ENCODE results near the gene MRTFA. TPM values are rescaled to one million over a fixed set of nuclear protein-coding genes. Genes with fewer than 3 reads are reported as not detected.
A peak's percentile ranks its signal among the peaks of the same experiment; 100 is the strongest.

The MRTFA gene
- total and polyA plus RNA-seq, 9 of the 15 experiments (the other 6 are each of a cell fraction or from before 2014, with no cell fraction given), result 0.84 to 21.1 (median 3.7) TPM

DNA sequence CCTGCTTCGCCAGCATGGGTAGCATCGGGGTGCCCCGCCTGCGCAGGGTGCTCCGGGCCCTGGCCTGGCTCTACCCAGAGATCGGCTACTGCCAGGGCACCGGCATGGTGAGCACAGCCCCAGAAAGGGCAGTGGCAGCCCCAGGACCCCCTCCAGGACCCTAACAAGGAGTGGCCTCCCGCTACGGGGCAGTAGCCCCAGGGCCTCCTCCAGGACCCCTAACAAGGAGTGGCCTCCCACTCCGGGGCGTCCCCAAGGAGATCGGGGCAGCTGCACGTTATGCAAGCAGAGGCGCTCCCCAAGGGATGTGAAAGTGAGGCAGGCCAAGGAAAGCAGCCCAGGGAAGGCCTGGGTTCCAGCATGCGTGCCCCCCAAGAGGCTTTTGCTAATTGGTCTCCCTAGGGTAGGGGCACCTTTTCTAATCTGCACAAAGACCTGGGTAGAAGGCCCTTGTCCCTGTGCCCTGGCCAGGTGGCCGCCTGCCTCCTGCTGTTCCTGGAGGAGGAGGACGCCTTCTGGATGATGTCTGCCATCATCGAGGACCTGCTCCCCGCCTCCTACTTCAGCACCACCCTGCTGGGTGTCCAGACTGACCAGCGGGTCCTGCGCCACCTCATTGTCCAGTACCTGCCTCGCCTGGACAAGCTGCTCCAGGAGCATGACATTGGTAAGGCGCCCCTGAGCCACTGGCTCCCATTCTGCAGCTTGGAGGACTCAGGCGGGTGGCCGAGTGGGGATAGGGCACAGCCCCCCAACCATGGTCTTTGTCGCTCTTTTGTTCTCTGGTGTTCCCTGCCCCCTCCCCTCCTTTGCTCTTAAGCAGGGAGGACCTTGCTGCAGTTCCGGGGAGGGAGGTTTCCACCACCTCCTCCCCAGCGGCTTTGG, 231.1 kb downstream of the MRTFA start:
- Histone ChIP-seq H3K36me3 (ENCODE audit: control insufficient read depth, insufficient read depth, low read length) (peaks cover 81% of the 10 kb centered on the region), H3K9me1 (ENCODE audit: control insufficient read depth, insufficient read depth, low read length) (no peaks in the 10 kb centered on the region), H3K79me2 (ENCODE audit: control insufficient read depth, insufficient read depth, low read length) (no peaks in the 10 kb centered on the region), H2AFZ (ENCODE audit: low read depth, low read length) (no peak overlapping the region), H3K4me3 (no peak overlapping the region), H3K27me3 (ENCODE audit: control insufficient read depth in 2 of 2, insufficient read depth in 2 of 2, low read length in 2 of 2) (no peaks in the 10 kb centered on the region), H3K4me1 (replicated peaks in 1 of 2; ENCODE audit: control insufficient read depth in 2 of 2, insufficient read depth in 2 of 2, low read length in 2 of 2) (no peaks in the 10 kb centered on the region; a peak in 1 of 5 replicates), H3K9ac (ENCODE audit: insufficient read depth in 1 of 2, low read depth in 2 of 2, low read length in 2 of 2) (no peak overlapping the region), H3K9me3 (replicated peaks; ENCODE audit: control insufficient read depth, insufficient read depth, low read depth, low read length) (no peaks in the 10 kb centered on the region), H4K20me1 (replicated peaks; ENCODE audit: control insufficient read depth, insufficient read depth, low read length) (no peaks in the 10 kb centered on the region), H3K27ac (ENCODE audit: extremely low read depth, low read depth, low read length) (no peak overlapping the region), H3K4me2 (ENCODE audit: insufficient read depth, low read length) (no peak overlapping the region)
- in situ Hi-C loops (cut with MboI), result no loop called here
- 89% methylated on average over 10 of the region's 28 CpGs for WGBS (ENCODE audit: insufficient coverage, low coverage, missing lambda C conversion rate)
- TF ChIP-seq, protein P1, sequence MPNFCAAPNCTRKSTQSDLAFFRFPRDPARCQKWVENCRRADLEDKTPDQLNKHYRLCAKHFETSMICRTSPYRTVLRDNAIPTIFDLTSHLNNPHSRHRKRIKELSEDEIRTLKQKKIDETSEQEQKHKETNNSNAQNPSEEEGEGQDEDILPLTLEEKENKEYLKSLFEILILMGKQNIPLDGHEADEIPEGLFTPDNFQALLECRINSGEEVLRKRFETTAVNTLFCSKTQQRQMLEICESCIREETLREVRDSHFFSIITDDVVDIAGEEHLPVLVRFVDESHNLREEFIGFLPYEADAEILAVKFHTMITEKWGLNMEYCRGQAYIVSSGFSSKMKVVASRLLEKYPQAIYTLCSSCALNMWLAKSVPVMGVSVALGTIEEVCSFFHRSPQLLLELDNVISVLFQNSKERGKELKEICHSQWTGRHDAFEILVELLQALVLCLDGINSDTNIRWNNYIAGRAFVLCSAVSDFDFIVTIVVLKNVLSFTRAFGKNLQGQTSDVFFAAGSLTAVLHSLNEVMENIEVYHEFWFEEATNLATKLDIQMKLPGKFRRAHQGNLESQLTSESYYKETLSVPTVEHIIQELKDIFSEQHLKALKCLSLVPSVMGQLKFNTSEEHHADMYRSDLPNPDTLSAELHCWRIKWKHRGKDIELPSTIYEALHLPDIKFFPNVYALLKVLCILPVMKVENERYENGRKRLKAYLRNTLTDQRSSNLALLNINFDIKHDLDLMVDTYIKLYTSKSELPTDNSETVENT (CRISPR knock-in tag; IDR thresholded peaks at IDR 0.05), result no peak
- TF ChIP-seq POLR2G (IDR thresholded peaks at IDR 0.05; ENCODE audit: low read depth, low read length), result peak; percentile 36; the same call in 1 of the 2 replicates
- DNase-seq (ENCODE audit: extremely low read depth in 1 of 4, low spot score in 3 of 4) (no peak), ATAC-seq (no peak), FAIRE-seq (no peak)
- no TSS peak for BruUV-seq (replicated peaks)
- POLR2A ChIA-PET, result interaction anchor here (0.6 to 0.8 kb wide), 3 partner anchors 10 to 1216 kb away, joined by 3 read pairs; no protein-coding TSS in a partner anchor
- CTCF ChIA-PET (ENCODE audit: low intra/inter-chr PET ratio), result no interaction called here
- intact Hi-C loops (cut with micrococcal nuclease), result no loop called here
